HG02981 (cell line): ENCODE results near the gene CEP120.
"Not testable (repeated sequence)": the region's sequence is repeated elsewhere in the genome, so short reads cannot be mapped to it uniquely, and the experiment has no call there.

Experiments used
- ATAC-seq: cut with Tn5 transposase; IDR thresholded peaks from one replicate; pipeline ENCODE4 v1.9.1; 2021; ENCODE audit warnings: mild to moderate bottlenecking, moderate library complexity; ENCODE audit not compliant: unreplicated experiment

The CEP120 gene

DNA sequence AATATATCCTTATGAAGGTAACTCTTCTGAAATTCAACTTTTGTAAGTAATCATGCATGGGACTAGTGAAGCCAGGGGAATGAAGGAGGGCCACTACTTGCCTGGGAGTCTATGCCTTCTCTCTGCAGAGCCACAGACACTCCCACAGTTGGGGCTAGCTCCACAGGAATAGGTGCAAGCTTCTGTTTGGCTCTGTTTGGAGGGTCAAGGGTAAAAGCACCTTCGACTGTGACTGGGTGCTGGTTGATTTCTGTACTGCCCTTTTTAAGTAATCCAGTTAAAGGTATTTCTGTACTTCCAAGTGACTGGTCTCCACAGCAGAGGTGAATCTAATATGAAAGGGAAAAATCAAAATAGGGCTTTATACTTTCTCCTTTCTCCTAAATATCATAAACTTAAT, 32.2 kb downstream of the CEP120 start:
- ATAC-seq = no peak

DNA sequence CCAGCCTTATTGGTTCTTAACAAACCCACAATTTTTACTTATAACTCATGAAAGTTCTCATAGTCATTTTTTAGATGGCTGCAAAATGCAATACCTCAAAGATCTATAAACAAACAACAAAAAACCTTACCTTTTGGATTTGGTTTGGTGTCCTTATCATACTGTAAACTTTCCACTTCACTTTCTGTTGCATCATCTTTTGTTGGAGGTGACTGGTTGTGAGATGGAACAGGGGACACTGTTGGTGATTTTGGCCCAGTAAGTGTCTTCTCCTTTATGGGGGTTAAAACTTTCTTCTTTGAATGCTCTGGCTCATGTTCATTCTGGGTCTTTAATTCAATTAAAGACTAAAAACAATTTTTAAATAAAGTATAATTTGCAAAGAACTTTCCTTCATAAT, 33.4 kb downstream of the CEP120 start:
- no peak for ATAC-seq

DNA sequence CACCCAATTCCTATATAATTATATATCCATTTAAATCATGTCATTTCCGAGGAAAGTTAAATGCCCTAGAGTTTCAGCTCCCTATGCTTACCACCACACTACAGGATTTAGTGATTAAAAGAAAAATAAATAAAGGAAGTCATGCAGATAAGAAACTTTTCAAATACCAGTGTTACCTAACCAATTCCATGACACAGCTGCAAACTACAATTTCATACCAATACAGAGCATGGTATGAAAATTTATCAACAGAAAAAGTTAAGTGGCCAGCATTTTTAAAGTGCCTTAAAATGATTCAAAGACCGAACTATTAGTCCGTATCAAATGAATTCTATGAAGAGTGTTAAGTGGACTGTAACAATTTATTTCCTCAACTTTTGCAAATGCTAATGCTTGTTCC, 35.9 kb downstream of the CEP120 start:
- no peak for ATAC-seq

DNA sequence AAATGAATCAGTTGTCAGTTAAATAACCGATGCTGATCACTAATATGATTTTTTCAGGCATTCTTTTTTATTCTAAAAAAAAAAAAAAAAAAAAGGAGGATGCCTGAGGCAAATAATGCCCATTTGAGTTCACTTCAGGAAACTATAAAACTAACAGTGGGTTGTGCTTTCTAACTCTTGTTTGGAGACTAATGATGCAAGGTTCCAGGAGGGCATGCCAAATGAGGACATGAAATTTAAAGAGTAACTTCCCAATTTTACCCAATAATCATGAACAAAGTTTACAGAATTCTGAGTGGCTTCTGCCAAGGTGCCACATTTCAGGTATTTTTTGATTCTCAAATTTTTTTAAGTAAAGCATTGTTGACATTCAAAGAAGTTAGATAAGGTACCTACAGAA, 41.0 kb downstream of the CEP120 start:
- no peak for ATAC-seq

DNA sequence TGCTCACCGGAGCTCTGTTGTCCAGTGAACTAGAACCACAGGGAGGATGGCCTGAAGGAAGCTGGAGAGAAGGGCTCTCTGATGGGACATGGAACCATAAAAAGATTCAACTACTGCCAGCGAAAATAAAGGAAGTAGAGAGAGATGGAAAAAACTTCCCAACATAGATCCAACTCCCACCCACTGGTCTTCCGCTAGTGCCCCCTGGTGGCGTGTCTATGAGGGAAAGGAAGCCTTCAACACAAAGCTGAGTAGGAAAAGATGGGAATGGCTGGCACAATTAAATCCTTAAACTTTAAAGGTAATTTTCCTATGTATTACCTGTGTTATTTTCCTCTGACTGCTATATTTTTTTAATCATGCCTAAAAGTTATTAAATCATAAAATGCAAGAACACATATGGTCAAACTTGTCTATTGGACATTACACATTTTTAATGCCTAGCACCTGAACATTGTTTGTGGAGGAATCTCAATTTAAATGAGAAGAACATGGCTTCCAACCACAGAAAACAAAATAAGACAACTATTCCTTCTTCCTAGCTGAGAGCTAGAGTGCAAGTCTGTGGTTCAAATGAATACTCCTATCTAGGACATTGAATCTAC, 51.5 kb downstream of the CEP120 start:
- ATAC-seq = no peak

DNA sequence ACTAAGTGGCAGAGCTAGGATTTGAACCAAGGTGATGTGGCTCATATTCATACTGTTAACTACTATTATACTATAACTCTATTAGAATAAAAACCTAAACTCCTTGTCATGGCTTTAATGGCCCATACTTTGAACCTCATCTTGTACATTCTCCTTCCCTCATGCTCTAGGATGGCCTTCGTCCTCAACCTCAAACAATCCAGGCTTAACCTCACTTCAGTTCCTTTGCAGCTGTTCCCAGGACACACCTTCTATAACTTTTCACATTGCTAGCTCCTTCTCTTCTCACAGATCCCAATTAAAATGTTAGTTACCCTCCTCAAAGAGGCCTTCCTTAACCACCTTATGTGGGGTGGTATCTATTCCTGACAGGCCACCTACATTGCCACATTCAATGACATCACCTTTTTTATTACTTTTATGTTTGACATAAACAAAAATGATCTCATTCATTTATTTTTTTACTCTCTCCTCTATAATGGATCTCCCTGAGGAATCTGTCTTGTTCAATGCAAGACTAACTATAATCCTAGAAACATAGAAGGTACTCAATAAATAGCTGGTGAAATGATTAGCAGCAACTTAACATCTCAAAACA, 53.7 kb downstream of the CEP120 start:
- no peak for ATAC-seq

DNA sequence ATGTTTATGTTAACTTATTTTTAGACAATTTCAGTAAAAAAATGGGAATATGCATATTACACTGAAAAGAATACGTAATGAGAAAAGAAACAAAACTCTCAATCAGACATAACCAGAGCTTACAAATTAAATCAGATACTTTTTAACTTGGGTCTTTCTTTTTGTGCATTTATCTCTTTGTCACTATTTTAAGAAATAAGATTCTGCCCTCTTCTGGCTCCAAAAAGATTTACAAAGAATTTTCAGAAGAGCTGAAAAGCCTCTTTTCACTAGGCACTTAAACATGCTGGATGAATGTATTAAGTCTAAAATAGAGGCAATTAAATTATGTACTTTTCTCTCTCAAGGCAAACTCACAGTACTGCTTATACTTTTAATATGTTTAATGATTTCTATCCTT, 55.5 kb downstream of the CEP120 start:
- ATAC-seq = no peak

DNA sequence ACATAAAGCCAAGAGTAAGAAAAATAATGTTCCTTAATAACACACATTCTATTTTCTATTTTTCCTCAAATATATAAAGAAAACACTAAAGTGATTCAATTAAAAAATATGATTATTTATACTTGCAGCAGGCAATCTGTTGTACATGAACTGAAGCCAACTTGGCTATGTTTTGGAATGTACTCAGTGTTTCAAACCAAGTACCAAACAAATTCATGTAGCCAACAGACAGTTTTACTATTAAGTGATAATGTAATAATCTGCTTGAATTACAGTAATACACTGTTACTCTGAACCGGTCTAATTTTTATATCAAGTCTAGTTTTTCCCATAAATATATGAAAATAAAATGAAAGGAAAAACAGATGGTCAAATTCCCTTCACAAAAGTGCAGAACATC, 58.0 kb downstream of the CEP120 start:
- ATAC-seq = no peak

DNA sequence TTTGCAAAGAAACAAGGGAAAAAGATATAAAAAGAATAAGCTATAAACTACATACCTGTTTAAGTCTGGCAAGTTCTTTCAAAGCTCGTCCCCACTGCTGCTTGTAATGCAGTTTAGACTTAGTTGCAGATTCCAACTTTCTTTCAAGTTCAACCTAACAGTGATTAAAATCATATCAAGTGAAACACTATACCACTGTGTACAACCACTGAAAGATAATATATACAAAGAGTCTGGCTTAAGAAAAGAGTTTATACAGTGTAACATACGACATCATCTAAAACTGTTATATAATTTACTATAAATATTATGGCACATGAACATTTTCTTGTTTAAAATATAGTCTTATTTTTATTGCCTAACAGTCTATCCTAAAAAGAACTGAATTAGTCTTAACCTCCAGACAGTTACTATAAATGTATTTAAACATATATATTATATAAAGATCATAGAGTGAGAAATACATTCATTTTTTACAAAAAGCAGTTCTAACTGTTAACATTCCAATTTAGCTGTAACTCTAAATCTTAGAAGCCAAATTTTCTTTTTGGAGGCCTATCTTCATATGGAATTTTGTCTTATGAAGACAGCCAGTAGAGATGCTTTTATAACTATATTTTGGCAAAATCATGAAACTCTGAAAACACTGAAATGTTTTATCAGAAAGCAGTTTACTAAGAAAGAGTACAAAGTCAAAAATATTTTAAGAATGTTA, 58.6 kb downstream of the CEP120 start:
- ATAC-seq = no peak

DNA sequence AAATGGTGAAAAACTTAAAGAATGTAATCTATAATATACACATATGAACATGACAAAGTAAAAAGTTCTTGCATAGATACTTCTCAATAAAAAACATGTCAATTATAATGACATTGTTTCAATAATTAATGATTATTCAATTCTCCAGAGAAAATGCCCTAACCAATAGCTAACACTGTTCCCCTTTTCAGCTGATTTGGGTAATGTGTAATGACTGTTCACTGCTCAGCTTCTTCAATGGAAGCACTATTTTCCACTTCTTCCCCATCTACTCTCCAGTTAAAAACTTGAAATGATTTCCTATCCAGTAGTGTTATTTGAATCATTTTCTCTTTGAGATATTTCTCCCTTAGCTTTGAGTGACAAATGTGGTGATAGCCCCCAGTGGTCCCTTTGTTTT, 62.3 kb downstream of the CEP120 start:
- no peak for ATAC-seq

DNA sequence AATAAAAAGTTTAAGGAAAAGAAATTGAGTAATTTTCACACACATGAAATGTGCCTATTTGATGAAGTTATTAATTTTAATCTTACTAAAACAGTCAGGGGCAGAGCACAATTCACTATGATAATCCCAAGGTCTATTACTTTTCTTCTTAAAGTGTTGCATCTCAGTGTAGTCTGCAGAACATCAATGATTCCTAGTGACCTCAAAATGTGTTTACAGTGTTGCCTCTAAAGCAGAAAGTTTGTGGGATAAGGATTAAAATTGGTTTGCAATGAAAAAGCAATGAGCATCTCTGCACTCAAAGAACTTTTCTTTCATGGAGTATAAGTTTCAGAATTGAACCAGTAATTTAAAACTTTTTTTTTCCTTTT, 63.0 kb downstream of the CEP120 start:
- no peak for ATAC-seq

DNA sequence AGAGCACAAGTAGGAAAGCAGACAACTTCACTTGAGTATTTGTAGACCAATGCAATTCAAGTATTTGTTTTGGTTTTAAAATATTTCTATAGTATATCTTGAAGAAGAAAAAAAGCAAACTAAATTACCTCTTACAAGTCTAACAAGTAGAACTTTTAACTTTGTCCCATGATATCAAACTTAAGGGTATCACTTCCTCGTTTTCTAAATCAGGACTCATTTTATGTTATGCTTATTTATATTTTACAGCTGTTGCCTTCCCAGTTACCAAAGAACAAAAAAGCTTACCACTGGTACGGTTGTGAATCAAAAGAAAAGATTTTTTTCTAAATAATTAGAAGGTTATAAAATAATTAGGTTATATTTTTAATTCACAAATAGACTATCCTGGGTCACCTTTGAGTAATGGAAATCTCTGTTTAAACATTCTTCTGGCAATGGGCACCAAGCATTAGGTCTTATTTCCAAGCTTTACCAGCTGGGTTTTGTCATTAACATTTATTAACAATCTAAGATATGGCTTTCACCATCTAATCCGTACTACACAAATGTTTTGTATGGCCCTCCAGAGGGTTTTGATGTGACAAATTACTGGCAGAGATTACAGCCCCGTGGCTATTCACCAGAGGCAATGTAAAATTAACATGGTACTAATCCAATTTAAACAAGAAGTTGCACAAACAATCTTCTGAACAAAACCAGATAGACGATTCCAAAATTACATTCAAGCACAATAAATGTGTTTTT, 63.6 kb downstream of the CEP120 start:
- no peak for ATAC-seq

DNA sequence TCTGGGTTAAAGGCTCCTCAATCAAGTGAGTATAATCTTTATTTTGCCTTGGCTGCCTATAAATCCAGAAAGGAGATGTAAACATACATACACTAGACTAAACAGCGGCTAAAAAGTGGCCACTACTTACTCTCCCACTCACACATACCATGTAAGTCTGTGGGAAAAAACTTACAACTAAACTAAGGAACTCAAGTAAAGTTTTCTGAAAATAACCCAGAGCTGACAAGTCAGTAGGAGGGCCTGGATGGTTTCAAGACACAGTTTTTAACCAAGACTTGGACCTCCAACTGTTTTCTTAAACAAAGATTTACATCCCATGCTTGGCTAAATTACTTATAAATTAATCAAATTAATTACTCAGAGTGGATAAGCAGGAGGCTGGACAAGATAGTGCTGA, 64.5 kb downstream of the CEP120 start:
- ATAC-seq = no peak

DNA sequence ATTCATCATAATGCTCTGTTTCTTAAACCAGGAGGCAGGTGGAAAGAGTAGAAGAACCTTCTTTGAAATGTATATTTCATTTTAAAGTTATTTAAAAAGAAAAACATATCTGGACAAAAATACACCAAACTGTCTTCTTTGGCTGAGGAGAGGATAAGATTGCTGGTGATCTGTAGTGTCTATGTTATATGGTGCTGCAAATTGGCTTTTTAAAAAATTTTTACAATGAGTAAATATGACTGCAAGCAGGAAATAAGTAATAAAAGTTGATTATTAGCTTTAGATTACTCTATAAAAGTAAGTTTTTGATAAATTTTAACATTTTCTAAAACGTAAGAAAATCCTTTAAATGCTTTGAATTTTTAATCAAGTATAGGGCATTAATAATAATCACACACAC, 64.9 kb downstream of the CEP120 start:
- ATAC-seq = no peak

DNA sequence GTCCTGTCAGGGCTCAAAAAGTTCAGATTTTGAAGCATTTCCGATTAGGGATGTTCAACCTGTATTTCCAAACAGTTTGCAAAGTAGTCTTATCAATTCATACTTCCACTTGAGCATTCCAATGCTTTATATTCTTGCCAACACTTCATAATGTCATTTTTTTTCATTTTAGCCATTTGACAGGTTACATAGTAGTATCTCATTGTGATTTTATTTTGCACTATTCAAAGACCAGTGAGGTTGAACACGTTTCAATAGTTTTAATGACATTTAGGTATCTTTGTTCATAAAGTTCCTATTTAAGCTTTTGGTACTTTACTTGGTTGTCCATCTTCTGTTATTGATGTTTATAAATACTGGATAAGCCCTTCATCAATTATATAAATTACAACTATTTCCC, 71.4 kb downstream of the CEP120 start:
- ATAC-seq = no peak

DNA sequence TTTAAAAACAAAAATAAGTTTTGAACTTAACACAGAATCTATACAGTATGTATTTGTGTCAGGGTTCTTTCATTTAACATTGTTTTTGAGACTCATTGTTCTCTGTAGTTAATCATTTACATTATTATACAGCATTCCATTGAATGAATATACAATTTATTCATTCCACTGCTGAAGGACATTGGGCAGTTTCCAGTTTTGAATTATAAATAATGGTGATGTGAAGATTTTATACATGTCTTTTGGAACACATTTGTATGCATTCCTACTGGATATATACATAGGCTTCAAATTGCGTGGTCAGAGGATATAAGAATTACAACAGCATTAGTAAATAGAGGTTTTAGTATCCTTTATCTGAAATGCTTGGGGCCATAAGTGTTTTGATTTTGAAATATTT, 72.0 kb downstream of the CEP120 start:
- no peak for ATAC-seq

DNA sequence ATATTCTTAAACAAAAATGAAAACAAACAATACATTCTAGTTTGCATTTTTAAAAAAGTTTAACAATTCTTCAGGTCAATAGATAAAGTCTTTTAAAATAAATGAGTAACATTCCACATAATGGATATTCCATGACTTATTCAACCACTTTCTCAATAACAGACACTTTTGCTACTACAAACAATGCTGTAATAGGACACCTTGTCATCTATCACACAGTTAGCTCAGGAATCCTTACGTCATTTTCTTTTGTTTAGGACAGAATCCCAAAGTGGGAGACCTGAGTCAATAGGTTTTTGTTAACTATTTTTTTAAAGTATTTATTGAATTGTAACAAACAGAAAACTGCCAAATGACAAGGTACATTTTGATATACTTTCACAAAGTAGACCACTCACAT, 72.5 kb downstream of the CEP120 start:
- ATAC-seq = no peak

DNA sequence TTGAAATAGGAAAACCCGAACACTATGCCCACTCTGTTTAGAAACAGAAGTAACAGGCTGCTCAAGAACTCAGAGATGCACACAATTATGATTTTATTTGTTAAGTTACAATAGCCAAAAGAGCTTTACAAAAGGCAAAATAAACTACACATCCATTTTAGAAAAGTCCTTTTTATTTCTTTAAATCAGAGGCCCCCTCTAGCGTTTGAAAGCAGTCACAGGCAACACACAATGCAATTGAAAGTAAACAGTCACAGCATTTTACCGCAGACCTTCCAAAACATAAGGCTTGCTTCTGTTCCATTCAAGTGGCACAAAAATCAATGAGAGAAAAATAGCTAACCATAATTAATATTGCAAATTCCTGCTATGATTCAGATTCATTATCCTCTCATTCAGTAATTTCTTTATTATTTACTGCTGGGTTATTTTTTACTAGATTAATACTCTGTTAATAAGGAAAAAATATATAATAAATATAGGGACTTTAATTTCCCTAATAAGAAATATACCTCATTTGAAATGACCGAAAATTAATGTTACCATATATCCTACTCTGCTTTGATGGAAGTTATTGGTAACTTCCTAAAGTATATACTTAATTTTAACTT, 78.3 kb downstream of the CEP120 start:
- no peak for ATAC-seq

DNA sequence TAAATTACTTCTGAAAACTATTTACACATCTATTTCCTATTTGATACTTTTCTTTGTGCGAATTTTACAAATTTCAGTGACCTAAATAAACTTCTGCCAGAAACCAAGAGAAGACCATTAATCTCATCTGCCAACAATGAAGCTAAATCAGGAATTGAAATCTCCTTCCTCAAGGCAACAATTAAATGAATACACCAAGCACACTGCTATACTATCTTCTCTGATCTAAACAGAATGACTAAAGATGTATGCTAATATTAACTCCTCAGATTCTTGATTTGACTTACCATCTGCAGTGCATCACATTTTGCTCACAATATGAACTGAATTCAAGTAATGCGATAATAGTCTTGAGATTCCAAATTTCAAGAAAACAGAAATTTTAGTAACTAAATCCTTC, 82.3 kb downstream of the CEP120 start:
- no peak for ATAC-seq

DNA sequence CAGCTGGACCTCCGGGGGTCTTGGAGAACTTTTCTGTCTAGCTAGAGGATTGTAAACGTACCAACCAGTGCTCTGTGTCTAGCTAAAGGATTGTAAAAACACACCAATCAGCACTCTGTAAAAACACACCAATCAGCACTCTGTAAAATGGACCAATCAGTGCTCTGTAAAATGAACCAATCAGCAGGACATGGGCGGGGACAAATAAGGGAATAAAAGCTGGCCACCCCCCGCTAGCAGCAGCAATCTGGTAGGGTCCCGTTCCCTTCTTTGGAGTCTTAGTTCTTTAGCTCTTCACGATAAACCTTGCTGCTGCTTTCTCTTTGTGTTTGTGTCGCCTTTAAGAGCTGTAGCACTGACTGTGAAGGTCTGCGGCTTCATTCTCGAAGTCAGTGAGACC, 114.8 kb downstream of the CEP120 start:
- not testable (repeated sequence) for ATAC-seq

DNA sequence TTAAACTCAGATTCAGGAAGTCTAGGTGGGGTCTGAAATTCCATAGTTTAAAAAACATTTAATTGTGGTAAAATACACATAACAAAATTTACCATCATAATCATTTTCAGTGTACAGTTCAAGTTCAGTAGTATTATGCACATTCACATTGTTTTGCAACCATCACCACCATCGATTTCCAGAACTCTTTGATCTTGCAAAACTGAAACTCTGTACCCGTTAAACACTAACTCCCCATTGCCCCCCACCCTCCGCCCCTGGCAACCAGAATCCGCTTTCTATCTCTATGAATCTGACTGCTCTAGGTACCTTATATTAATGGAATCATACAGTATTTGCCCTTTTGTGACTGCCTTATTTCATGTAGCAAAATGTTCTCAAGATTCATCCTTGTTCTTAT, 117.5 kb downstream of the CEP120 start:
- no peak for ATAC-seq
